ENCODE results near the gene SLC6A2. TPM values are rescaled to one million over a fixed set of nuclear protein-coding genes. Genes with fewer than 3 reads are reported as not detected.

SLC6A2 gene
- total and polyA plus RNA-seq, 2 of the 13 experiments (the other 11 are each of a cell fraction or from before 2014, with no cell fraction given), result 0.62 to 0.66 TPM

- Histone ChIP-seq H3K9ac (ENCODE audit: insufficient read depth, low read depth, low read length) (no peak overlapping the region), H3K36me3 (replicated peaks in 1 of 2; ENCODE audit: control insufficient read depth in 1 of 2, insufficient read depth in 2 of 2, low read length in 2 of 2) (no peaks in the 10 kb centered on the region), H2AFZ (ENCODE audit: low read length) (no peak overlapping the region), H3K4me2 (ENCODE audit: low read depth, low read length) (no peak overlapping the region), H3K9me3 (ENCODE audit: low read length) (no peaks in the 10 kb centered on the region), H3K27ac (ENCODE audit: extremely low read length, insufficient read depth, low read length) (no peak overlapping the region), H3K4me3 (replicated peaks in 1 of 3; ENCODE audit: insufficient read depth in 1 of 3, low read depth in 2 of 3, low read length in 3 of 3) (no peak overlapping the region), H3K27me3 (ENCODE audit: control insufficient read depth in 1 of 2, insufficient read depth in 2 of 2, low read length in 2 of 2) (peaks cover 0 to 30% of the 10 kb centered on the region in 2 experiments; a peak in 3 of 5 replicates), H4K20me1 (ENCODE audit: insufficient read depth, low read length) (no peaks in the 10 kb centered on the region), H3K79me2 (ENCODE audit: insufficient read depth, low read length) (no peaks in the 10 kb centered on the region), H3K4me1 (ENCODE audit: insufficient read depth, low read length) (no peaks in the 10 kb centered on the region)
- BruUV-seq (replicated peaks), result no TSS peak
- WGBS (ENCODE audit: low lambda C conversion rate), result 53% methylated on average over 4 of the region's 4 CpGs
- in situ Hi-C loops (cut with HindIII; ENCODE audit: extremely low pct_ligation_motif_present, low pct_unique_long_range_greater_than_20kb) (no loop called here), intact Hi-C loops (cut with micrococcal nuclease; ENCODE audit: unreplicated experiment) (no loop called here)
- FAIRE-seq, result peak; percentile 34
- CTCF ChIA-PET (ENCODE audit: low intra/inter-chr PET ratio, low total read pairs), result no interaction called here
- POLR2A ChIA-PET, result no interaction called here
- no peak for DNase-seq (ENCODE audit: low spot score)
- ATAC-seq, result no peak
- TF ChIP-seq ATF5 (CRISPR knock-in tag; IDR thresholded peaks at IDR 0.05; ENCODE audit: low read depth) (no peak), ZGPAT (CRISPR knock-in tag; IDR thresholded peaks at IDR 0.05) (no peak), ZNF510 (CRISPR knock-in tag; IDR thresholded peaks at IDR 0.05; ENCODE audit: low read depth) (no peak), ZXDC (CRISPR knock-in tag; IDR thresholded peaks at IDR 0.05) (no peak), ZNF136 (CRISPR knock-in tag; IDR thresholded peaks at IDR 0.05; ENCODE audit: low read depth) (no peak), ZSCAN9 (CRISPR knock-in tag; IDR thresholded peaks at IDR 0.05; ENCODE audit: borderline replicate concordance) (no peak), NONO (IDR thresholded peaks at IDR 0.05) (0 out of 2 replicates have a peak, but pooled peaks have one; percentile 55), NONO (CRISPR knock-in tag; conservative IDR thresholded peaks at IDR 0.05) (no peak), KLF15 (CRISPR knock-in tag; IDR thresholded peaks at IDR 0.05; ENCODE audit: borderline replicate concordance) (no peak), KLF12 (CRISPR knock-in tag; IDR thresholded peaks at IDR 0.05; ENCODE audit: borderline replicate concordance) (no peak), GABPA (IDR thresholded peaks at IDR 0.05; ENCODE audit: low read depth, low read length) (no peak), GABPA (CRISPR knock-in tag; IDR thresholded peaks at IDR 0.05; ENCODE audit: low read depth) (no peak), RFXANK (CRISPR knock-in tag; IDR thresholded peaks at IDR 0.05) (no peak)
- TF ChIP-seq, protein P1, sequence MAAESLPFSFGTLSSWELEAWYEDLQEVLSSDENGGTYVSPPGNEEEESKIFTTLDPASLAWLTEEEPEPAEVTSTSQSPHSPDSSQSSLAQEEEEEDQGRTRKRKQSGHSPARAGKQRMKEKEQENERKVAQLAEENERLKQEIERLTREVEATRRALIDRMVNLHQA (CRISPR knock-in tag; IDR thresholded peaks at IDR 0.05), result no peak
- TF ChIP-seq, protein P2, sequence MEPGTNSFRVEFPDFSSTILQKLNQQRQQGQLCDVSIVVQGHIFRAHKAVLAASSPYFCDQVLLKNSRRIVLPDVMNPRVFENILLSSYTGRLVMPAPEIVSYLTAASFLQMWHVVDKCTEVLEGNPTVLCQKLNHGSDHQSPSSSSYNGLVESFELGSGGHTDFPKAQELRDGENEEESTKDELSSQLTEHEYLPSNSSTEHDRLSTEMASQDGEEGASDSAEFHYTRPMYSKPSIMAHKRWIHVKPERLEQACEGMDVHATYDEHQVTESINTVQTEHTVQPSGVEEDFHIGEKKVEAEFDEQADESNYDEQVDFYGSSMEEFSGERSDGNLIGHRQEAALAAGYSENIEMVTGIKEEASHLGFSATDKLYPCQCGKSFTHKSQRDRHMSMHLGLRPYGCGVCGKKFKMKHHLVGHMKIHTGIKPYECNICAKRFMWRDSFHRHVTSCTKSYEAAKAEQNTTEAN (CRISPR knock-in tag; conservative IDR thresholded peaks at IDR 0.05), result no peak
- TF ChIP-seq, protein P3, sequence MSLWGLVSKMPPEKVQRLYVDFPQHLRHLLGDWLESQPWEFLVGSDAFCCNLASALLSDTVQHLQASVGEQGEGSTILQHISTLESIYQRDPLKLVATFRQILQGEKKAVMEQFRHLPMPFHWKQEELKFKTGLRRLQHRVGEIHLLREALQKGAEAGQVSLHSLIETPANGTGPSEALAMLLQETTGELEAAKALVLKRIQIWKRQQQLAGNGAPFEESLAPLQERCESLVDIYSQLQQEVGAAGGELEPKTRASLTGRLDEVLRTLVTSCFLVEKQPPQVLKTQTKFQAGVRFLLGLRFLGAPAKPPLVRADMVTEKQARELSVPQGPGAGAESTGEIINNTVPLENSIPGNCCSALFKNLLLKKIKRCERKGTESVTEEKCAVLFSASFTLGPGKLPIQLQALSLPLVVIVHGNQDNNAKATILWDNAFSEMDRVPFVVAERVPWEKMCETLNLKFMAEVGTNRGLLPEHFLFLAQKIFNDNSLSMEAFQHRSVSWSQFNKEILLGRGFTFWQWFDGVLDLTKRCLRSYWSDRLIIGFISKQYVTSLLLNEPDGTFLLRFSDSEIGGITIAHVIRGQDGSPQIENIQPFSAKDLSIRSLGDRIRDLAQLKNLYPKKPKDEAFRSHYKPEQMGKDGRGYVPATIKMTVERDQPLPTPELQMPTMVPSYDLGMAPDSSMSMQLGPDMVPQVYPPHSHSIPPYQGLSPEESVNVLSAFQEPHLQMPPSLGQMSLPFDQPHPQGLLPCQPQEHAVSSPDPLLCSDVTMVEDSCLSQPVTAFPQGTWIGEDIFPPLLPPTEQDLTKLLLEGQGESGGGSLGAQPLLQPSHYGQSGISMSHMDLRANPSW (CRISPR knock-in tag; IDR thresholded peaks at IDR 0.05; ENCODE audit: borderline replicate concordance), result no peak
Measured at GRCh38 chr16:55735120-55735781, 79.5 kb downstream of the SLC6A2 start.
